ENCODE data around the gene SPIRE2. TPM values are rescaled to one million over a fixed set of nuclear protein-coding genes. Genes with fewer than 3 reads are reported as not detected.

The SPIRE2 gene
- total RNA-seq, 2 donors from 2014 or later = 0.90 to 1.8 TPM

DNA sequence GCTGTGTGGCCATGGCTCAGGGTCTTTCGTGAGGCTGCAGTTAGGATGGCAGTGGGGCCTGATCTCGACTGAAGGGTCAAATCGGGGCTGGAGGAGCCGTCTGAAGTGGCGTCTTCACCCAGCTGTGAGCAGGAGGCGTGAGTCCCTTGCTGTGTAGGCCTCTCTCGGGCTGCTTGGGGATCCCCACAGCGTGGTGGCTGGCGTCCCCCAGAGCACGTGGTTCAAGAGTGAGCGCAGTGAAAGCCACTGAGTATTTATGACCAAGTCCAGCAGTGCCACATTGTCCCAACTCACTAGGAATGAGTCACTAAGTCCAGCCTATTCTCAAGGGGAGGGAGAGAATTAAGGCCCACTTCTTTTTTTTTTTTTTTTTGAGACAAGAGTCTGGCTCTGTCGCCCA is 33.4 kb downstream of the SPIRE2 start:
- Histone ChIP-seq H3K9me3 (no peaks in the 10 kb centered on the region), H3K27me3 (no peaks in the 10 kb centered on the region), H3K27ac (no peak overlapping the region), H3K4me3 (no peak overlapping the region), H3K4me1 (peaks cover 0 to 8% of the 10 kb centered on the region in 2 donors), H3K36me3 (no peaks in the 10 kb centered on the region)
- TF ChIP-seq, protein P1, sequence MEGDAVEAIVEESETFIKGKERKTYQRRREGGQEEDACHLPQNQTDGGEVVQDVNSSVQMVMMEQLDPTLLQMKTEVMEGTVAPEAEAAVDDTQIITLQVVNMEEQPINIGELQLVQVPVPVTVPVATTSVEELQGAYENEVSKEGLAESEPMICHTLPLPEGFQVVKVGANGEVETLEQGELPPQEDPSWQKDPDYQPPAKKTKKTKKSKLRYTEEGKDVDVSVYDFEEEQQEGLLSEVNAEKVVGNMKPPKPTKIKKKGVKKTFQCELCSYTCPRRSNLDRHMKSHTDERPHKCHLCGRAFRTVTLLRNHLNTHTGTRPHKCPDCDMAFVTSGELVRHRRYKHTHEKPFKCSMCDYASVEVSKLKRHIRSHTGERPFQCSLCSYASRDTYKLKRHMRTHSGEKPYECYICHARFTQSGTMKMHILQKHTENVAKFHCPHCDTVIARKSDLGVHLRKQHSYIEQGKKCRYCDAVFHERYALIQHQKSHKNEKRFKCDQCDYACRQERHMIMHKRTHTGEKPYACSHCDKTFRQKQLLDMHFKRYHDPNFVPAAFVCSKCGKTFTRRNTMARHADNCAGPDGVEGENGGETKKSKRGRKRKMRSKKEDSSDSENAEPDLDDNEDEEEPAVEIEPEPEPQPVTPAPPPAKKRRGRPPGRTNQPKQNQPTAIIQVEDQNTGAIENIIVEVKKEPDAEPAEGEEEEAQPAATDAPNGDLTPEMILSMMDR (IDR thresholded peaks at IDR 0.05) = no peak
- DNase-seq (ENCODE audit: low spot score) = no peak

DNA sequence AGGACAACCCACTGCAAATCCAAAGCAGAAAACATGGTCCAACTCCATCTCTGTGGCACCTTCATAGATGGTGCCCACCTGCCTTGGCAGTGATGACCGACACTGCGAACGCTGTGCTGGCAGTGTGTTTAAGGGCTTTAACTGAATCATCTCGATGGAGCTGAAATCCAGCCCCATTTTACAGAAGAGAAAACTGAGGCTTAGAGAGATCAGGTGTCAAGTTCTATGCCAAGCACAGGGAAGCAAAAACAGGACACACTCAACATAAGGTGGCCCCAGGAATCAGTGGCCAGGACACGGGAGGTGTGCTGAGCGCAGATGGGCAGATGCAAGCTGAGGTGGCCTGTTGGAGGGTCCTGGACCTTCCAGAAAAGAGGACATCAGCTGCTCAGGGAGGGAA is 34.5 kb downstream of the SPIRE2 start:
- peaks cover 0 to 2% of the 10 kb centered on the region in 2 donors for H3K9me3 ChIP-seq
- no peak overlapping the region for H3K27ac ChIP-seq
- no peak for DNase-seq (ENCODE audit: low spot score)
- TF ChIP-seq, protein P1 (IDR thresholded peaks at IDR 0.05) = no peak
- H3K27me3 ChIP-seq = no peaks in the 10 kb centered on the region
- H3K36me3 ChIP-seq = no peaks in the 10 kb centered on the region
- H3K4me1 ChIP-seq = peaks cover 0 to 8% of the 10 kb centered on the region in 2 donors
- no peak overlapping the region for H3K4me3 ChIP-seq

DNA sequence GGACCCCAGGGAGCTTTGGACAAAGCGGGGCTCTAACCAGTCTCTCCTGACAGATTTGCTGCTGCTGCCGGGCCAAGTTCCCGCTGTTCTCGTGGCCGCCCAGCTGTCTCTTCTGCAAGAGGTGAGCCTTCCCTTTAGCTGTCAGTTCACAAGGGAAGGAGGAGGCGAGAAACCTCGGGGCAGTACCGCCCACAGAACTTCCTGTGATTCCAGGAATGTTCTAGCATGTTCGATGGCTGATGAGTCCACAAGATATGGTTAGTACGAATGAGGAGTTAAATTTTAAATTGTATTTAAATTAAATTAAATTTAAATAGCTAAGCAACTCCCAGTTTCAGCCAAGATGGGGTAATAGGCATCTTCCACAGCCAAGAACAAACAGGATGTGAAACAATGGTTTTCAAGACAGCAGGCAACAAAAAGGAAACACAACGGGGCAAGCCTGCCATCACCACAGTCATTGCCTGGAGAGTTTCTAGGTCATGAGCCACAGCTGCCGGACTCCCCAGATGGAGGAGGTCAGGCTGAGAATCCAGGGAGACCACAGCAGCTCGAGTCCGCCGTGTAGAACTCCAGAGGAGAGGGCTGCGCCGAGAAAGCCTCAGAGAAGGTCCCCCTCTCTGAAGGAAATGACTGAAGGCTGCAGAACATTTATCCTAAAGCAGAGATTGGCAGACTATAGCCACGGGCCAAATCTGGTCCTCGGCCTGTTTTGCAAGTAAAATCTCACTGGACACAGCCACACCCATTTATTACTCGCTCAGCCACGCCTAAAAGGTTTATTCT is 35.7 kb downstream of the SPIRE2 start:
- H3K4me3 ChIP-seq = no peak overlapping the region
- H3K9me3 ChIP-seq = peaks cover 0 to 7% of the 10 kb centered on the region in 2 donors
- H3K36me3 ChIP-seq = no peaks in the 10 kb centered on the region
- H3K4me1 ChIP-seq = peaks cover 0 to 8% of the 10 kb centered on the region in 2 donors
- DNase-seq (ENCODE audit: low spot score) = no peak
- no peaks in the 10 kb centered on the region for H3K27me3 ChIP-seq
- peak overlapping the region; percentile 36 to 51 for H3K27ac ChIP-seq
- TF ChIP-seq, protein P1 (IDR thresholded peaks at IDR 0.05) = no peak

DNA sequence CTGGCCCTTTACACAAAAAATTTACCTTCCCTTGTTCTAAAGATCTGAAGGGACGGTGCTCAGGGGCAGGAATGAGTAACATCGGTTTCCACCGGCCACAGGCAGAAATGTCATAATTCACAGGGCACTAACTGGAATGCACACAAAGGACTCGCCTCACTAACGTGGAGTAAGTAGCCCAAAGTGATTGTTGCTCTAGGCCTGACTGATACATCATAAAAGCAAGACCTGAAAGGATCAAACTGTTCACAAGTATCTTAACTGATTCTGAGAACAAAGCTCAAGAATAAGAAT is 36.2 kb downstream of the SPIRE2 start:
- H3K27ac ChIP-seq = peak overlapping the region; percentile 32 to 51

DNA sequence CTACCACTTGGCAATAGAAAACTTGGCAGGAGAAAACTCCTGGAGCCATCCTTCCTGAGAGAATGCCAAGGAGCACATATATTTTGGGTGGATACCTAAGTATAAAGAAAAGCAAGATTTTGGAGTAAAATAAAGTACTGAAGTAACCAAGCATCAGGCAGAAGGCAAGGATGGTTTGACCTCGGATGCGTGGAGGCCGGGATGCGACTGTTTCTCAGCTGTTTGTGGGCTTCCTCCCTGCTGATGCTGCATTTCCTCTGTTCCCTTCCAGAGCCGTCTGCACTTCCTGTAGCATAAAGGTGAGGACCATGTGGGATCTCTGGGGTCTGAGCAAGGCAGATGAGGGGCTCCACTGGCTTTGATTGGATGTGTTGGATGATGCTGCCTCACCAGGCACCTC is 39.6 kb downstream of the SPIRE2 start:
- Histone ChIP-seq H3K4me3 (no peak overlapping the region), H3K27me3 (no peaks in the 10 kb centered on the region), H3K9me3 (peaks cover 0 to 7% of the 10 kb centered on the region in 2 donors), H3K4me1 (peaks cover 0 to 14% of the 10 kb centered on the region in 2 donors), H3K36me3 (no peaks in the 10 kb centered on the region), H3K27ac (no peak overlapping the region)
- no peak for DNase-seq (ENCODE audit: low spot score)
- TF ChIP-seq, protein P1 (IDR thresholded peaks at IDR 0.05) = no peak

More for the DNA sequence above, 36.2 kb downstream of the SPIRE2 start:
- Histone ChIP-seq H3K9me3 (peaks cover 0 to 7% of the 10 kb centered on the region in 2 donors), H3K4me3 (no peak overlapping the region), H3K36me3 (no peaks in the 10 kb centered on the region), H3K4me1 (peaks cover 0 to 8% of the 10 kb centered on the region in 2 donors), H3K27me3 (no peaks in the 10 kb centered on the region)
- TF ChIP-seq, protein P1 (IDR thresholded peaks at IDR 0.05) = no peak
- DNase-seq (ENCODE audit: low spot score) = no peak

DNA sequence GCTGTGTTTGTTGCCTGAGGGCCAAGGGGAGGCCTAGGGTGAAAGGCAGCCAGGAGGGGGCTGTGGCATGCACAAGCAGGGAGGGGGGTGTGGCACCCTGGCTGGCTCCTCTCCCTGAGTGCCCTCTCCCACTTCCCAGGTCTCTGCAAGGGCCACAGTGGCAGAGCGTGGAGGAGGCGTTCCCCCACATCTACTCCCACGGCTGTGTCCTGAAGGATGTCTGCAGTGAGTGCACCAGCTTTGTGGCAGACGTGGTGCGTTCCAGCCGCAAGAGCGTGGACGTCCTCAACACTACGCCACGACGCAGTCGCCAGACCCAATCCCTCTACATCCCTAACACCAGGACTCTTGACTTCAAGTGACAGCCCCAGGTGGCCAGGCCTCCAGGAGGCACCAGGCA is 41.6 kb downstream of the SPIRE2 start:
- Histone ChIP-seq H3K27me3 (no peaks in the 10 kb centered on the region), H3K27ac (no peak overlapping the region), H3K36me3 (peaks cover 3% of the 10 kb centered on the region), H3K4me3 (no peak overlapping the region), H3K9me3 (peaks cover 0 to 7% of the 10 kb centered on the region in 2 donors), H3K4me1 (peaks cover 0 to 16% of the 10 kb centered on the region in 2 donors)
- DNase-seq (ENCODE audit: low spot score) = no peak
- TF ChIP-seq, protein P1 (IDR thresholded peaks at IDR 0.05) = no peak

Measured in right atrium auricular region (tissue), 2 donors.